ENCODE results near the gene PDZRN4. TPM values are rescaled to one million over a fixed set of nuclear protein-coding genes. Genes with fewer than 3 reads are reported as not detected.
"Not testable (repeated sequence)": the region's sequence is repeated elsewhere in the genome, so short reads cannot be mapped to it uniquely, and the experiment has no call there.

The PDZRN4 gene
- polyA plus RNA-seq, 1 donor from 2014 or later, result 46.7 TPM

GRCh38 chr12:41254004-41254914, 66.1 kb downstream of the PDZRN4 start:
- Histone ChIP-seq H4K20me1 (ENCODE audit: insufficient read depth) (no peaks in the 10 kb centered on the region), H3K27ac (ENCODE audit: low read length) (no peak overlapping the region), H3K4me2 (ENCODE audit: low read length) (no peak overlapping the region), H3K36me3 (ENCODE audit: insufficient read depth, low read length) (no peaks in the 10 kb centered on the region), H3K27me3 (ENCODE audit: insufficient read depth, low read depth, low read length) (no peaks in the 10 kb centered on the region), H2AFZ (ENCODE audit: low read depth, low read length) (no peak overlapping the region), H3K4me3 (ENCODE audit: low read length) (no peak overlapping the region), H3K79me2 (replicated peaks; ENCODE audit: insufficient read depth, low read length) (no peaks in the 10 kb centered on the region), H3K9ac (ENCODE audit: low read length) (no peak overlapping the region), H3F3A (ENCODE audit: insufficient read depth, low read length, poor library complexity, severe bottlenecking) (no peaks in the 10 kb centered on the region), H3K9me3 (ENCODE audit: low read length) (no peaks in the 10 kb centered on the region), H3K9me2 (ENCODE audit: insufficient read depth, low read length) (no peaks in the 10 kb centered on the region)
- no peak for TF ChIP-seq EP300 (conservative IDR thresholded peaks at IDR 0.05; ENCODE audit: poor library complexity, severe bottlenecking)
- TF ChIP-seq MXI1 (conservative IDR thresholded peaks at IDR 0.05; ENCODE audit: poor library complexity, severe bottlenecking), result no peak
- no peak for TF ChIP-seq TAF1 (IDR thresholded peaks at IDR 0.05; ENCODE audit: low read depth)
- TF ChIP-seq, protein P1, sequence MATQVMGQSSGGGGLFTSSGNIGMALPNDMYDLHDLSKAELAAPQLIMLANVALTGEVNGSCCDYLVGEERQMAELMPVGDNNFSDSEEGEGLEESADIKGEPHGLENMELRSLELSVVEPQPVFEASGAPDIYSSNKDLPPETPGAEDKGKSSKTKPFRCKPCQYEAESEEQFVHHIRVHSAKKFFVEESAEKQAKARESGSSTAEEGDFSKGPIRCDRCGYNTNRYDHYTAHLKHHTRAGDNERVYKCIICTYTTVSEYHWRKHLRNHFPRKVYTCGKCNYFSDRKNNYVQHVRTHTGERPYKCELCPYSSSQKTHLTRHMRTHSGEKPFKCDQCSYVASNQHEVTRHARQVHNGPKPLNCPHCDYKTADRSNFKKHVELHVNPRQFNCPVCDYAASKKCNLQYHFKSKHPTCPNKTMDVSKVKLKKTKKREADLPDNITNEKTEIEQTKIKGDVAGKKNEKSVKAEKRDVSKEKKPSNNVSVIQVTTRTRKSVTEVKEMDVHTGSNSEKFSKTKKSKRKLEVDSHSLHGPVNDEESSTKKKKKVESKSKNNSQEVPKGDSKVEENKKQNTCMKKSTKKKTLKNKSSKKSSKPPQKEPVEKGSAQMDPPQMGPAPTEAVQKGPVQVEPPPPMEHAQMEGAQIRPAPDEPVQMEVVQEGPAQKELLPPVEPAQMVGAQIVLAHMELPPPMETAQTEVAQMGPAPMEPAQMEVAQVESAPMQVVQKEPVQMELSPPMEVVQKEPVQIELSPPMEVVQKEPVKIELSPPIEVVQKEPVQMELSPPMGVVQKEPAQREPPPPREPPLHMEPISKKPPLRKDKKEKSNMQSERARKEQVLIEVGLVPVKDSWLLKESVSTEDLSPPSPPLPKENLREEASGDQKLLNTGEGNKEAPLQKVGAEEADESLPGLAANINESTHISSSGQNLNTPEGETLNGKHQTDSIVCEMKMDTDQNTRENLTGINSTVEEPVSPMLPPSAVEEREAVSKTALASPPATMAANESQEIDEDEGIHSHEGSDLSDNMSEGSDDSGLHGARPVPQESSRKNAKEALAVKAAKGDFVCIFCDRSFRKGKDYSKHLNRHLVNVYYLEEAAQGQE (IDR thresholded peaks at IDR 0.05; ENCODE audit: borderline replicate concordance), result no peak
- no peak for TF ChIP-seq EZH2 (IDR thresholded peaks at IDR 0.05; ENCODE audit: borderline replicate concordance, insufficient read depth, low read length, poor library complexity, severe bottlenecking)
- no peak for TF ChIP-seq SMC3 (conservative IDR thresholded peaks at IDR 0.05; ENCODE audit: poor library complexity)
- no peak for TF ChIP-seq RAD21 (conservative IDR thresholded peaks at IDR 0.05)

- H3K9ac ChIP-seq (ENCODE audit: low read length); H3K27ac ChIP-seq (ENCODE audit: low read length); H3K4me3 ChIP-seq (ENCODE audit: low read length); H3K79me2 ChIP-seq (replicated peaks; ENCODE audit: insufficient read depth, low read length); H3K9me3 ChIP-seq (ENCODE audit: low read length); H4K20me1 ChIP-seq (ENCODE audit: insufficient read depth); H3K9me2 ChIP-seq (ENCODE audit: insufficient read depth, low read length); H3K4me2 ChIP-seq (ENCODE audit: low read length); H3K27me3 ChIP-seq (ENCODE audit: insufficient read depth, low read depth, low read length); H3K36me3 ChIP-seq (ENCODE audit: insufficient read depth, low read length); H2AFZ ChIP-seq (ENCODE audit: low read depth, low read length); H3F3A ChIP-seq (ENCODE audit: insufficient read depth, low read length, poor library complexity, severe bottlenecking): not testable (repeated sequence)
Observed at GRCh38 chr12:41263196-41263595, 75.1 kb downstream of the PDZRN4 start.

GRCh38 chr12:41264281-41264680, 76.2 kb downstream of the PDZRN4 start:
- H3K27me3 ChIP-seq (ENCODE audit: insufficient read depth, low read depth, low read length), result no peaks in the 10 kb centered on the region
- no peaks in the 10 kb centered on the region for H3F3A ChIP-seq (ENCODE audit: insufficient read depth, low read length, poor library complexity, severe bottlenecking)
- no peaks in the 10 kb centered on the region for H3K9me2 ChIP-seq (ENCODE audit: insufficient read depth, low read length)
- no peak overlapping the region for H3K9ac ChIP-seq (ENCODE audit: low read length)
- H3K27ac ChIP-seq (ENCODE audit: low read length), result no peak overlapping the region
- no peak overlapping the region for H3K4me2 ChIP-seq (ENCODE audit: low read length)
- H4K20me1 ChIP-seq (ENCODE audit: insufficient read depth), result no peaks in the 10 kb centered on the region
- no peaks in the 10 kb centered on the region for H3K9me3 ChIP-seq (ENCODE audit: low read length)
- H2AFZ ChIP-seq (ENCODE audit: low read depth, low read length), result no peak overlapping the region
- H3K79me2 ChIP-seq (replicated peaks; ENCODE audit: insufficient read depth, low read length), result no peaks in the 10 kb centered on the region
- TF ChIP-seq RAD21 (conservative IDR thresholded peaks at IDR 0.05), result peak; percentile 91
- TF ChIP-seq SMC3 (conservative IDR thresholded peaks at IDR 0.05; ENCODE audit: poor library complexity), result peak; percentile 87
- TF ChIP-seq EP300 (conservative IDR thresholded peaks at IDR 0.05; ENCODE audit: poor library complexity, severe bottlenecking), result no peak
- peak; percentile 82 for TF ChIP-seq CTCF (IDR thresholded peaks at IDR 0.05; ENCODE audit: poor library complexity, severe bottlenecking)
- no peak for TF ChIP-seq MXI1 (conservative IDR thresholded peaks at IDR 0.05; ENCODE audit: poor library complexity, severe bottlenecking)
- TF ChIP-seq TAF1 (IDR thresholded peaks at IDR 0.05; ENCODE audit: low read depth), result no peak
- TF ChIP-seq POLR2AphosphoS5 (IDR thresholded peaks at IDR 0.05), result no peak
- TF ChIP-seq, protein P1 (IDR thresholded peaks at IDR 0.05; ENCODE audit: borderline replicate concordance), result no peak
- no peak for TF ChIP-seq EZH2 (IDR thresholded peaks at IDR 0.05; ENCODE audit: borderline replicate concordance, insufficient read depth, low read length, poor library complexity, severe bottlenecking)
- H3K36me3 ChIP-seq (ENCODE audit: insufficient read depth, low read length), result no peaks in the 10 kb centered on the region
- no peak overlapping the region for H3K4me3 ChIP-seq (ENCODE audit: low read length)
